Testis (tissue), 3 donors: ENCODE results near the gene TBC1D7. TPM values are rescaled to one million over a fixed set of nuclear protein-coding genes. Genes with fewer than 3 reads are reported as not detected.

ENCODE experiments used
- DNase-seq: peaks from one replicate; pipeline ENCODE4 v3.0.0-alpha.2; 2019
- H3K27ac ChIP-seq, 2 donors: fragments of 200-600 bp; sonication (generic); one replicate each; pipeline ENCODE4 v1.5.1; 2019
- H3K27me3 ChIP-seq: fragments of 200-600 bp; sonication (generic); one replicate; pipeline ENCODE4 v1.5.1; 2019
- H3K36me3 ChIP-seq: fragments of 200-600 bp; sonication (generic); one replicate; pipeline ENCODE4 v1.5.1; 2017; ENCODE audit warnings: low read depth; ENCODE audit errors: missing control alignments
- H3K4me1 ChIP-seq: fragments of 200-600 bp; sonication (generic); one replicate; pipeline ENCODE4 v1.5.1; 2019
- H3K4me3 ChIP-seq, 2 donors: fragments of 200-600 bp; sonication (generic); one replicate each; pipeline ENCODE4 v1.5.1; 2017 to 2019
- H3K9me3 ChIP-seq: fragments of 200-600 bp; sonication (generic); one replicate; pipeline ENCODE4 v1.5.1; 2017
- POLR2A ChIP-seq: fragments of 450-650 bp; IDR thresholded peaks from one replicate; pipeline ENCODE4 v1.6.1; 2017; ENCODE audit warnings: antibody characterized with exemption, mild to moderate bottlenecking, moderate library complexity
- WGBS, 2 donors: methylation state at CpG; one replicate each; pipeline ENCODE4 v1.1.5; 2018; 5-methylcytosine and 5-hydroxymethylcytosine counted together
- intact Hi-C: fragments of 100-400 bp; cut with DNase I; formaldehyde crosslinking; loops from one replicate; pipeline ENCODE4 v1.15.1; 2023; ENCODE audit warnings: low total_unique reads
- polyA plus RNA-seq: library from polyadenylated mRNA; stranded (reverse); fragments of 350-450 nt; fragmentation: Illumina TruSeq; extraction: RNeasy Lipid Tissue Mini Kit (QIAGEN cat#74804); gene quantifications from one replicate; pipeline ENCODE4 v1.2.3, GENCODE V29; 2014; ENCODE audit warnings: low read depth, low replicate concordance; ENCODE audit not compliant: insufficient read depth
- total RNA-seq, 2 donors: library from RNA; depleted of rRNA; stranded (reverse); fragments of >200 nt; gene quantifications; one replicate each; pipeline ENCODE4 v1.2.3, GENCODE V29; 2016
- TF ChIP-seq, protein P1 (sequence below), 3 experiments: fragments of 450-650 bp in 2 of 3; fragments of 200-600 bp in 1 of 3; sonication (generic) in 1 of 3; IDR thresholded peaks; one replicate each; pipeline ENCODE4 v1.5.1; 2016 to 2019; ENCODE audit warnings: antibody characterized with exemption in 3 of 3, mild to moderate bottlenecking in 2 of 3, moderate library complexity in 1 of 3

Gene TBC1D7
- total and polyA plus RNA-seq, 3 donors from 2014 or later: 24.2 to 48.0 (median 28.0) TPM

- H3K4me1 ChIP-seq: no peaks in the 10 kb centered on the region
- H3K27me3 ChIP-seq: no peaks in the 10 kb centered on the region
- intact Hi-C loops: no loop called here
- no peaks in the 10 kb centered on the region for H3K36me3 ChIP-seq
- TF ChIP-seq, protein P1, sequence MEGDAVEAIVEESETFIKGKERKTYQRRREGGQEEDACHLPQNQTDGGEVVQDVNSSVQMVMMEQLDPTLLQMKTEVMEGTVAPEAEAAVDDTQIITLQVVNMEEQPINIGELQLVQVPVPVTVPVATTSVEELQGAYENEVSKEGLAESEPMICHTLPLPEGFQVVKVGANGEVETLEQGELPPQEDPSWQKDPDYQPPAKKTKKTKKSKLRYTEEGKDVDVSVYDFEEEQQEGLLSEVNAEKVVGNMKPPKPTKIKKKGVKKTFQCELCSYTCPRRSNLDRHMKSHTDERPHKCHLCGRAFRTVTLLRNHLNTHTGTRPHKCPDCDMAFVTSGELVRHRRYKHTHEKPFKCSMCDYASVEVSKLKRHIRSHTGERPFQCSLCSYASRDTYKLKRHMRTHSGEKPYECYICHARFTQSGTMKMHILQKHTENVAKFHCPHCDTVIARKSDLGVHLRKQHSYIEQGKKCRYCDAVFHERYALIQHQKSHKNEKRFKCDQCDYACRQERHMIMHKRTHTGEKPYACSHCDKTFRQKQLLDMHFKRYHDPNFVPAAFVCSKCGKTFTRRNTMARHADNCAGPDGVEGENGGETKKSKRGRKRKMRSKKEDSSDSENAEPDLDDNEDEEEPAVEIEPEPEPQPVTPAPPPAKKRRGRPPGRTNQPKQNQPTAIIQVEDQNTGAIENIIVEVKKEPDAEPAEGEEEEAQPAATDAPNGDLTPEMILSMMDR (IDR thresholded peaks at IDR 0.05): no peak
- no peak for TF ChIP-seq POLR2A
- WGBS, 2 donors: 78 to 86% methylated on average over 9 of the region's 9 CpGs
- no peak for DNase-seq
- no peaks in the 10 kb centered on the region for H3K9me3 ChIP-seq
- H3K4me3 ChIP-seq: no peak overlapping the region
- no peak overlapping the region for H3K27ac ChIP-seq
These were observed 38.5 kb downstream of the TBC1D7 start for GRCh38 chr6:13289789-13290318.

DNA sequence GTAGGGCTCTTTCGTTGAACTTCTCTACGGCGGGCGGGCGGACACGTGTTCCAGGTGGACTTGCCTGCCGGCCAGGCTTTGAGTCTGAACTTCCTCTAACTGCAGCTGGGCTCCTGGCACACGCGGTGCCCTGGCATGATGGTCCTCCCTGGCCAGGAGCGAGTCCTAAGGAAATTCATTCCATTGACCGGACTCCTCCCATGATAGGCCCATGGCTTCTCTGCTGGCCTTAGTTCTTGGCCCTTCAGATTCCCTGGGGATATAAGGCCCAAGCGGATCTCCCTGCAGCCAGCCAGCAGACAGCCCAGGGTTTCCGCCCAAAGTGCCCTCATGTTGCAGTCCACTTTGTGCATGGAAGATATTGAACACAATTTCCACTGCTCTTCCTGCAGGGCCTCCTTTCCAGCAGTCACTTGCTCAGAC, 39.4 kb downstream of the TBC1D7 start:
- TF ChIP-seq, protein P1 (IDR thresholded peaks at IDR 0.05): no peak
- no peak for TF ChIP-seq POLR2A
- Histone ChIP-seq H3K27me3 (no peaks in the 10 kb centered on the region), H3K4me3 (no peak overlapping the region), H3K9me3 (no peaks in the 10 kb centered on the region), H3K4me1 (no peaks in the 10 kb centered on the region), H3K27ac (no peak overlapping the region), H3K36me3 (no peaks in the 10 kb centered on the region)
- 84 to 87% methylated on average over 13 of the region's 13 CpGs for WGBS, 2 donors
- no peak for DNase-seq
- intact Hi-C loops: no loop called here

GRCh38 chr6:13288481-13288880, 39.9 kb downstream of the TBC1D7 start:
- intact Hi-C loops: no loop called here
- Histone ChIP-seq H3K4me3 (no peak overlapping the region), H3K27me3 (no peaks in the 10 kb centered on the region), H3K4me1 (no peaks in the 10 kb centered on the region), H3K27ac (no peak overlapping the region), H3K9me3 (no peaks in the 10 kb centered on the region), H3K36me3 (no peaks in the 10 kb centered on the region)
- no peak for DNase-seq
- WGBS, 2 donors: 85 to 95% methylated on average over 9 of the region's 9 CpGs
- TF ChIP-seq, protein P1 (IDR thresholded peaks at IDR 0.05): no peak
- no peak for TF ChIP-seq POLR2A

DNA sequence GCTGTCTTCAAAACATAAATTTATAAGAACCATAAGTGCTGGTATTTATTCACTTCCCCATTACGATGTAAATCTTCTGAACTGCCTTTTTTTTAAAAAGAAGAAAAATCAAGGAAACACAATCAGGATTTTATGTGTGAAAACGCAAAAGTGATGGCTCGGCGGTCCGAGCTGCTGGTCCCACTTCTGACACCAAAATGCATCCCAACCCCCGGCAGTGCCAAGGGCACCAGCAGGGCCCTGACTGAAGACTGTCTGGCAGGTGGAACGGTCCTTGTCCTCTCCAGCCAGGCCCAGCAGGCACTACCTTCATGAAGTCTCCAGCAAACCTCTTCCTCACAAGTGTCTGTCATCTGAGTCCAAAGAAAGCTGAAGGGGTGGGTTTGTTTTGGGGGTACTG, 41.2 kb downstream of the TBC1D7 start:
- no peak for TF ChIP-seq POLR2A
- TF ChIP-seq, protein P1 (IDR thresholded peaks at IDR 0.05): no peak
- H3K9me3 ChIP-seq: no peaks in the 10 kb centered on the region
- H3K4me1 ChIP-seq: no peaks in the 10 kb centered on the region
- WGBS, 2 donors: 97 to 99% methylated on average over 7 of the region's 7 CpGs
- H3K27me3 ChIP-seq: no peaks in the 10 kb centered on the region
- intact Hi-C loops: no loop called here
- H3K36me3 ChIP-seq: no peaks in the 10 kb centered on the region
- no peak overlapping the region for H3K4me3 ChIP-seq
- no peak for DNase-seq
- H3K27ac ChIP-seq: no peak overlapping the region

- Histone ChIP-seq H3K4me1 (no peaks in the 10 kb centered on the region), H3K9me3 (no peaks in the 10 kb centered on the region), H3K36me3 (no peaks in the 10 kb centered on the region), H3K27ac (no peak overlapping the region), H3K4me3 (no peak overlapping the region), H3K27me3 (no peaks in the 10 kb centered on the region)
- intact Hi-C loops: no loop called here
- no peak for DNase-seq
- TF ChIP-seq, protein P1 (IDR thresholded peaks at IDR 0.05): no peak
- TF ChIP-seq POLR2A: no peak
- WGBS, 2 donors: 81 to 90% methylated on average over 4 of the region's 4 CpGs
These were observed 42.2 kb downstream of the TBC1D7 start for GRCh38 chr6:13286181-13286580.
